DND-41 (cell line): ENCODE results near the gene MMP13.
"Not testable (repeated sequence)": the region's sequence is repeated elsewhere in the genome, so short reads cannot be mapped to it uniquely, and the experiment has no call there.

ENCODE experiments used
- ATAC-seq: fragments of 200-7000 bp; cut with Tn5 transposase; 3 replicates; pipeline ENCODE4 v1.9.1; 2021; ENCODE audit warnings: low read depth; ENCODE audit not compliant: insufficient read depth
- DNase-seq: peaks from one replicate; pipeline ENCODE4 v3.0.0-alpha.2; 2020
- H2AFZ ChIP-seq: 2 replicates; pipeline ENCODE4 v1.6.0; 2012; ENCODE audit warnings: low read depth, low read length
- H3K27ac ChIP-seq: 2 replicates; pipeline ENCODE4 v1.5.1; 2012; ENCODE audit warnings: low read length, inconsistent platforms
- H3K27me3 ChIP-seq: fragments of 200-600 bp; sonication (generic); 2 replicates; pipeline ENCODE4 v1.6.0; 2012; ENCODE audit warnings: low read length, mild to moderate bottlenecking, inconsistent platforms; ENCODE audit not compliant: insufficient read depth, poor library complexity
- H3K36me3 ChIP-seq: 2 replicates; pipeline ENCODE4 v1.5.1; 2012; ENCODE audit warnings: low read length, inconsistent platforms; ENCODE audit not compliant: insufficient read depth
- H3K4me1 ChIP-seq: 2 replicates; pipeline ENCODE4 v1.5.1; 2012; ENCODE audit warnings: mild to moderate bottlenecking, low read length; ENCODE audit not compliant: insufficient read depth
- H3K4me2 ChIP-seq: 2 replicates; pipeline ENCODE4 v1.6.0; 2012; ENCODE audit warnings: mild to moderate bottlenecking, moderate library complexity, low read length, inconsistent platforms; ENCODE audit not compliant: insufficient read depth
- H3K4me3 ChIP-seq, 2 experiments: fragments of 200-600 bp in 1 of 2; shearing (Covaris generic) in 1 of 2; 2 replicates each; pipeline ENCODE4 v1.5.1; 2012 to 2016; ENCODE audit warnings: inconsistent platforms in 2 of 2, low read length in 2 of 2, mild to moderate bottlenecking in 2 of 2, low read depth in 1 of 2, moderate library complexity in 1 of 2
- H3K79me2 ChIP-seq: 2 replicates; pipeline ENCODE4 v1.6.0; 2012; ENCODE audit warnings: low read length, inconsistent platforms; ENCODE audit not compliant: insufficient read depth
- H3K9ac ChIP-seq: 2 replicates; pipeline ENCODE4 v1.6.0; 2012; ENCODE audit warnings: low read depth, mild to moderate bottlenecking, inconsistent platforms, low read length, moderate library complexity
- H3K9me3 ChIP-seq: 2 replicates; pipeline ENCODE4 v1.5.1; 2012; ENCODE audit warnings: low read length, moderate library complexity, mild to moderate bottlenecking, inconsistent platforms; ENCODE audit not compliant: insufficient read depth, severe bottlenecking
- H4K20me1 ChIP-seq: 2 replicates; pipeline ENCODE4 v1.6.0; 2012; ENCODE audit warnings: low read length; ENCODE audit not compliant: insufficient read depth
- EZH2 ChIP-seq: IDR thresholded peaks from 3 replicates; pipeline ENCODE4 v1.6.1; 2012; ENCODE audit warnings: borderline replicate concordance, low read depth, mild to moderate bottlenecking, moderate library complexity, low read length, inconsistent platforms; ENCODE audit not compliant: severe bottlenecking
- TF ChIP-seq, protein P1 (sequence below): IDR thresholded peaks from 2 replicates; pipeline ENCODE4 v1.5.1; 2012; ENCODE audit warnings: borderline replicate concordance, low read length, moderate library complexity, mild to moderate bottlenecking; ENCODE audit not compliant: poor library complexity, severe bottlenecking; ENCODE audit errors: extremely low read depth

Gene MMP13

DNA sequence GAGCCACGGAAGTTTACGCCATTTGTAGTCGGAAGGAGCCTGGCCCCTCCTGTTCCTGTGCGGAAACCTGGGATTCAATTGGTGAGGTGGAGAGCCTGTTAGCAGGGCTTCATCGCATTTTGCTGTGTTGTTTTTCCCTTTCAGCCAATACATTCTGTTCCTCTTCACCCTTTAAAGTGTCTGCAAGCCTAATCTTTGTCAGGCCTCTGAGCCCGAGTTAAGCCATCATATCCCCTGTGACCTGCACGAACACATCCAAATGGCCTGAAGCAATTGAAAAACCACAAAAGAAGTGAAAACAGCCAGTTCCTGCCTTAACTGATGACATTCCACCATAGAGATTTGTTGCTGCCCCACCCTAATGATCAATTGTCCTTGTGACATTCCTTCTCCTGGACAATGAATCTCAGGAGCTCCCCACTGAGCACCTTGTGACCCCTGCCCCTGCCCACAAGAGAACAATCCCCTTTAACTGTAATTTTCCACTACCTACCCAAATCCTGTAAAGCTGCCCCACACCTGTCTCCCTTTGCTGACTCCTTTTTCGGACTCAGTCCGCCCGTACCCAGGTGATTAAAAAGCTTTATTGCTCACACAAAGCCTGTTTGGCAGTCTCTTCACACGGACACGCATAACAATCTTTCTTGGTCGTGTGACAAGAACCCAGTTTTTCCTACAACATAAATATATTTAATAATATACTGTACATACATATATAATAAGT, 43.6 kb downstream of the MMP13 start:
- H3K9ac ChIP-seq, result no peak overlapping the region
- H3K4me3 ChIP-seq, result no peak overlapping the region
- no peak for DNase-seq
- H4K20me1 ChIP-seq, result no peaks in the 10 kb centered on the region
- no peak for ATAC-seq
- H3K36me3 ChIP-seq, result no peaks in the 10 kb centered on the region
- no peaks in the 10 kb centered on the region for H3K27me3 ChIP-seq
- no peak overlapping the region for H2AFZ ChIP-seq
- H3K9me3 ChIP-seq, result no peaks in the 10 kb centered on the region
- no peak overlapping the region for H3K4me2 ChIP-seq
- H3K4me1 ChIP-seq, result no peaks in the 10 kb centered on the region
- no peak for TF ChIP-seq EZH2
- TF ChIP-seq, protein P1, sequence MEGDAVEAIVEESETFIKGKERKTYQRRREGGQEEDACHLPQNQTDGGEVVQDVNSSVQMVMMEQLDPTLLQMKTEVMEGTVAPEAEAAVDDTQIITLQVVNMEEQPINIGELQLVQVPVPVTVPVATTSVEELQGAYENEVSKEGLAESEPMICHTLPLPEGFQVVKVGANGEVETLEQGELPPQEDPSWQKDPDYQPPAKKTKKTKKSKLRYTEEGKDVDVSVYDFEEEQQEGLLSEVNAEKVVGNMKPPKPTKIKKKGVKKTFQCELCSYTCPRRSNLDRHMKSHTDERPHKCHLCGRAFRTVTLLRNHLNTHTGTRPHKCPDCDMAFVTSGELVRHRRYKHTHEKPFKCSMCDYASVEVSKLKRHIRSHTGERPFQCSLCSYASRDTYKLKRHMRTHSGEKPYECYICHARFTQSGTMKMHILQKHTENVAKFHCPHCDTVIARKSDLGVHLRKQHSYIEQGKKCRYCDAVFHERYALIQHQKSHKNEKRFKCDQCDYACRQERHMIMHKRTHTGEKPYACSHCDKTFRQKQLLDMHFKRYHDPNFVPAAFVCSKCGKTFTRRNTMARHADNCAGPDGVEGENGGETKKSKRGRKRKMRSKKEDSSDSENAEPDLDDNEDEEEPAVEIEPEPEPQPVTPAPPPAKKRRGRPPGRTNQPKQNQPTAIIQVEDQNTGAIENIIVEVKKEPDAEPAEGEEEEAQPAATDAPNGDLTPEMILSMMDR, result no peak
- no peak overlapping the region for H3K27ac ChIP-seq
- H3K79me2 ChIP-seq, result no peaks in the 10 kb centered on the region

DNA sequence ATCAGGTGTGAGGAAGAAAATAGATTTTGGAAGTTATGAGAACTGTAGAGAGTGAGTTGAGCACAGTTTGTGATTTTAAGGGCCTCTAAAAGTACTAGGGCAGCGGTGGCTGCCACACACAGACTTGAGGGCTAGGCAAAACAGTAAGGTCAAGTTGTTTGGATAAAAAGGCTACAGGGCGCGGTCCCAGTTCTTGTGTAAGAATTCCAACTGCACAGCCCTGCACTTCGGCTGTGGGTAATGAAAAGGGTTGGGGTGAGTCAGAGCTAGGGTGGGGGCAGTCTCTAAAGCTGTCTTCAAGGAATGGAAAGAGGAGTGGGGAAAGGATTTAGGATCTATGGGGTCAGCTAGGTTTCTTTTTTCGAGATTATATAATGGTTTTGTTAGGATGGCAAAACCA, 49.7 kb downstream of the MMP13 start:
- ATAC-seq, H3K4me3 ChIP-seq, H3K9ac ChIP-seq, H2AFZ ChIP-seq, H4K20me1 ChIP-seq, H3K27ac ChIP-seq, H3K4me1 ChIP-seq, H3K27me3 ChIP-seq, H3K79me2 ChIP-seq, DNase-seq, H3K9me3 ChIP-seq, H3K4me2 ChIP-seq, H3K36me3 ChIP-seq: not testable (repeated sequence)

DNA sequence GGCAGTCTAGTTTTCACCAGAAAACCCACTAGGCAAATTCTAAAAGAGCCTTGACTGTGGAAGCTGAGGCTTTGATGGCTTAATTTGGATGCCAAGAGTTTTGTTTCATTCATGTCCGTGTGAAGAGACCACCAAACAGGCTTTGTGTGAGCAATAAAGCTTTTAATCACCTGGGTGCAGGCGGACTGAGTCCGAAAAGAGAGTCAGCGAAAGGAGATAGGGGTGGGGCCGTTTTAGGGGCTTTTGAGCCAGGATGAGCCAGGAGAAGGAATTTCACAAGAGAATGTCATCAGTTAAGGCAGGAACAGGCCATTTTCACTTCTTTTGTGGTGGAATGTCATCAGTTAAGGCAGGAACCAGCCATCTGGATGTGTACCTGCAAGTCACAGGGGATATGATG, 51.6 kb downstream of the MMP13 start:
- H3K27me3 ChIP-seq, ATAC-seq, H3K9me3 ChIP-seq, H3K79me2 ChIP-seq, H3K4me3 ChIP-seq, H3K36me3 ChIP-seq, H3K4me2 ChIP-seq, H3K4me1 ChIP-seq, DNase-seq, H4K20me1 ChIP-seq, H2AFZ ChIP-seq, H3K27ac ChIP-seq, H3K9ac ChIP-seq: not testable (repeated sequence)

DNA sequence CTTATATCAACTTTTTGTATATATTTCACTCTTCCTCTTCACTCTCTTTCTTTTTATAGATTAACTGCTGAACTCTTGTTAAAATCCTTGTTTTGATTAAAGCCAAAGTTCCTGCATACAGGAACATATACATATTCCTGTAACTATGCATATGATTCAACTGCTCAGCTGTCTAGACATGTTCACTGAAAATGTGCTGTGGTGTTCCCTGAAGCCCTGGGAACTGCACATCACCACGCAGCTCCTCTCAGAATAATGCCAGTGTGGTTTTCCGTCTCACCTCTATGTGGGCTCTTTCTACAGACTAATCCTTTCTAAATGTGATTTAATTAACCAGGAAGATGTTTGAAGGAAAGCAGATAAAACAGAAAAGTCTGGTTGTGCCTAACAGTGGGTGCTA, 55.2 kb downstream of the MMP13 start:
- Histone ChIP-seq H3K79me2 (no peaks in the 10 kb centered on the region), H3K36me3 (no peaks in the 10 kb centered on the region), H4K20me1 (no peaks in the 10 kb centered on the region), H3K27me3 (no peaks in the 10 kb centered on the region), H3K9me3 (no peaks in the 10 kb centered on the region), H3K4me3 (no peak overlapping the region), H3K9ac (no peak overlapping the region), H2AFZ (no peak overlapping the region), H3K27ac (no peak overlapping the region), H3K4me1 (no peaks in the 10 kb centered on the region), H3K4me2 (no peak overlapping the region)
- TF ChIP-seq EZH2, result no peak
- no peak for ATAC-seq
- DNase-seq, result no peak
